HG02840 (cell line): ENCODE measurements around the gene LMLN.
"Not testable (repeated sequence)": the region's sequence is repeated elsewhere in the genome, so short reads cannot be mapped to it uniquely, and the experiment has no call there.

ENCODE experiments used
- ATAC-seq: cut with Tn5 transposase; IDR thresholded peaks from one replicate; pipeline ENCODE4 v1.9.1; 2021; ENCODE audit warnings: mild to moderate bottlenecking, moderate library complexity, moderate number of reproducible peaks; ENCODE audit not compliant: unreplicated experiment, low FRiP score

The LMLN gene

DNA sequence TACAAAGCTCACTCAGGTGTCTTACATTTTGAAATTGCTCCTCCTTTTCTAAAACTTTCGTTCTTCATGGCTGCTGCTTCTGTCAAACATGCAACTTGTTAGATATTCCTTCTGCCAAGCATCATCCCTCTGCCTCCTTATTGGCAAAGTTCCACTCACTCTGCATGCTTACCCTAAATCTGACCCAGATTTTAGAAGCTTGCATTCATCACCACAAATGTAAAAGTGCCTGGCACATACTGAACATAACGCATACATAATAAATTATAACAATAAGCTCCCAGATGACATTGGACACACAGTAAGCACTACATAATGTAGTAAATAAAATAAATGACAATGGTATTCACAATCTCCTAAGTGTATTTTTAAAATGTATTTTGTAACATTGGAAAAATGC is 107.4 kb downstream of the LMLN start:
- no peak for ATAC-seq

DNA sequence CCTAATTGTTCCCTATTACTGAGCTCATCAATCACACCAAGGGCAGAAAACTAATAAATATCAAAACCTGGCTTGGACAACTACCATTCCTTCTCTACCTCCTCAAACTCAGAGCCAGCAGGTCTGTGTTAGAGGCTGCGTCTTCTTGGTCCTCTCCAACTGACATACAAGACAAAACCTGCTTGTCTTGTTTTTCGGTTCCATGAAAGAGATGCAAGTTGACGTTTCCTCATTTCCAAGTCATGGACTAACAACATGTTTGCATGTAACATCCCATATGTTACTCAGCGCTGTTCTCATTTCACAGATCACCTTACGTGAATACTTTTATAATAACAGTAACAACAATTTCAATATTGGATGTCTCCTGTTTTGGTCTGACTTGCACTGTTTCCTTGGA is 110.9 kb downstream of the LMLN start:
- ATAC-seq, result no peak

DNA sequence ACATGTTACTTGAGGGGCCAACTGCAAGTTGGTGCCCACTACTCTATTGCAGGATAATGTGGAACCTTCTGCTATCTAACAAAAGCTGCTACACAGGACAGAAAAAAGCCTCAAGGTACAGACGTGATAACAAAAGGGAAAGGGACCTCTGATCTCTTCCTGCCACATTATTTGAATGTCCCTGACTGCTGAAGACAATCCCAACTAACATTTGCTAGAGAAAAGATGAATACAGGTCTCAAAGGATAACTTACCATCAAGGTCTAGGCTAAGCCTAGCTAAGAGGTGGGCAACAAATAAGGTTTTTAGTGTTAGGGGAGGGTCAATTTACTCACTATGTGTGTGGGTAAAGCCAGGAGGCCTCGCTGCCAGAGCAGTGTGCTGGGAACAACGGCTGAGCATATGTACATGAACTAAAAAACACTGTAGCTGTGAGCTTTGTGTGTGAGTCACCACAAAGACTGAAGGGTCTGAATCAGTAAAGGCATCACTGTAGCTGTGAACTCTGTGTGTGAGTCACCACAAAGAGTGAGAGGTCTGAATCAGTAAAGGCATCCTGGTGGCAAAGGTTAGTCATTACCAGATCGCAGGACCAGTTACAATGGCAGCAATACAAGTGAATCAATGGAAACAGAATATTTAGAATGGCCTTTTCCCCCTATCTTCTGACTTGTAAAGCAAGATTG is 111.7 kb downstream of the LMLN start:
- no peak for ATAC-seq

DNA sequence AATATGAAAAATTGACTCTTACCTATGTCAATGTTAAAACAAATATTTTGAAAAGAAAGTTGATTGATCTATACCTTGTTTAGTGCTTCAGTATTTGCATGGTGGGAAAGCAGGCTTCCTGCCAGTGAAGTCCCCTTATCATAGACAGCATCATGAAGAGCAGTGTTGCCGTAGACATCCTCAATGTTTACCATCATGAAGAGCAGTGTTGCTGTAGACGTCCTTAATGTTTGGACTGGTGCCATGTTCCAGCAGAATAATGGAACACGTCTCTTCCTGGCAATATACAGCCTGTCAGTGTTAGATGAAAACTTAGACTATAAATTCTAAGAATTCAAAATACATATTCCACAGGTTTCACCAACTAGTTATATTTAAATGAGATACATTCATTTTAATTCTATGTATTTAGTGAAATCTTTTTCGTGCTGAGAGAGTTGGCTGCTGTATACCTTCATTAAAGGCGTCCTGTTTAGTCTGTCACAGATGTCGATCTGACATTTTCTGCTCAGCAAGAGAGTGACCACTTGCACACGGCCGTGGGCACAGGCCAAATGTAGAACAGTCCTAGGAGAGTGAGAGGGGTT is 116.8 kb downstream of the LMLN start:
- ATAC-seq, result no peak

DNA sequence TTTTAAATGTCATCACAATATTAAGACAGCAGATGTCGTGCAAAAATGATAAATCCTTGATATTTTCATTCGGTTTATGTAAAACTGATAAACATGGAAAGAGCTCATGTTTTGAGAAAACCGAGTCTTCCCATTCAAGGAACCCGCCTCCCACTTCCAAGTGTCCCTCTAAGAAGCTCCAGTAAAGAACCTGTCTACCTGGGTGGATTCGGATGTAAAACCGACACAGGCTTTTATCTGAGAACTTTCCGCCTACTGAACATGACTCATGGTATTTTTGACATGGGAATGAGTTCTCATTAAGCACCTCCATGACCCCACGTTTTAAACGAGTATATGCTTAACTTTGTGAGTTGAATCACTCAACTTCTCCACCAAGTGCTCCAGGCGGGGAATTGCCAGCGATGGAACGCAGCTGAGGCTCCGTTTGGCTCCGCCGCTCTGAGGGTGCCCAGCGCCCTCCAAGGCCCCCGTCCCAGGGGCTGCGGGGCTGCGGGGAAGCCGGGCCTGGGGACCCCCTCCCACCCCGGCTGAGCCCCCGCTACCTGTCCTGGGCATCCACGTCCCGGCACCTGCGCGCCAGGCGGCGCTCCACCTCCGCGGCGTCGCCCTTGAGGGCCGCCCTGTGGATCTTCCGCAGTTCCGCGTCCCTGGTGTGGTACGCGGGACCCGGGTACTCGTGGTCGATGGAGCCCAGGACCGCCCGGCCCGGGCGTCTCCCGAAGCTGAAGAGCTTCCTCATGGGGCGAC is 119.9 kb downstream of the LMLN start:
- no peak for ATAC-seq

DNA sequence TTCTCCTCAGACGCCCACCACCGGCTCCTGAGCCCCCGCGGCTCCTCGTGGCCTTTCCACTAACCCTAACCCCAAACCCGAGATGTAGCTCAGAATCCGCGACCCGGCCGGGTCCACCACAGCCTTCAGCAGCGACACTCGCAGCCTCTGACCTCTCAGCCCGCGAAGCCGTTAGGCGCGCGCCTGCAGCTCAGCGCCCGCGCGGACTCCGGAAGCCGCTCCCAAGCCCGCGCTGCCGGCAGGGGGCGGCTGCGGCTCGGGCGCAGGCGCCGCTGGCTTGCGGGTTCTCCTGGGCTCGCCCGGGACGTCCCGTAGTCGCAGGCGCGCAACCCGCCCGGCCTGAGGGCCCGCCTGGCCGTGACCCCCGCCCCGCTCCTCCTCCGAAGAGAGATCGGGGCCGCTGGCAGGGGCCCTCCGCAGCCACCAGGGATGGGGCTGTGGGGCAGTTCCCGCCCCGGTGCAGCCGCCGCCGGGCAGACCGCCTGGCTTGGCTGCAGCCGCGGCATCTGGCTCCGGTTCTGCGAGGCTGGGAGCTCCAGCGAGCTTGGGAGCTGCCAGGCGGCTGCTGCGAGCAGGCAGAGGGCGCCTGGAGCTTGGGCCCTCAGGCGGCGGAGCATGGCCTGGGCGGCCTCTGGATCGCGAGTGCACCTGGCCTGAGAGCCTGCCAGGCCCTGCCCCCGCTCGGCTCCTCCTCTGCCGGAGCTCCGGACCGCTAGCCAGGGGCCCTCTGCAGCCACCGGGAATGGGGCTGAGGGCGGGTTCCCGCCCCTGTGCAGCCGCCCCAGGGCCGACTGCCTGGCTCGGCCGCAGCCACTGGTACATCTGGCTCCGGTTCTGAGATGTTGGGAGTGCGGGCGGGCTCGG is 120.7 kb downstream of the LMLN start:
- no peak for ATAC-seq

DNA sequence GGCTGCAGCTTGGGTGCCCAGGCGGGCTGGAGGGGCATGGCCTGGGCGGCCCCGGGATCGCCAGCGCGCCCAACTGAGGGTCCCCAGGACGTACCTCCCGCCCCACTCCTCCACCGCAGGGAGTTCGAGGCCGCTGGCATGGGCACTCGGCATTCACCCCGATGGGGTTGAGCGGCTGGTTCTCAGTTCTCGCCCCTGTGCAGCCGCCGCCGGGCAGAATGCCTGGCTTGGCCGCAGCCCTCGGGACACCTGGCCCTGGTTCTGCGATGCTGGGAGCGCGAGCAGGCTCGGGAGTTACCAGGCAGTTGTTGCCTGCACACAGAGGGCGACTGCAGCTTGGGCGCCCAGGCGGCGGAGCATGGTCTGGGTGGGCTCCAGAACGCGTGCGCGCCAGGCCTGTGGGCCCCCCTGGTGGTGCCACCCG is 121.4 kb downstream of the LMLN start:
- no peak for ATAC-seq

DNA sequence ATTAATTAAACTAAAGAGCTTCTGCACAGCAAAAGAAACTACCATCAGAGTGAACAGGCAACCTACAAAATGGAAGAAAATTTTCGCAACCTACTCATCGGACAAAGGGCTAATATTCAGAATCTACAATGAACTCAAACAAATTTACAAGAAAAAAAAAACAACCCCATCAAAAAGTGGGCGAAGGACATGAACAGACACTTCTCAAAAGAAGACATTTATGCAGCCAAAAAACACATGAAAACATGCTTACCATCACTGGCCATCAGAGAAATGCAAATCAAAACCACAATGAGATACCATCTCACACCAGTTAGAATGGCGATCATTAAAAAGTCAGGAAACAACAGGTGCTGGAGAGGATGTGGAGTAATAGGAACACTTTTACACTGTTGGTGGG is 122.2 kb downstream of the LMLN start:
- ATAC-seq, result not testable (repeated sequence)

DNA sequence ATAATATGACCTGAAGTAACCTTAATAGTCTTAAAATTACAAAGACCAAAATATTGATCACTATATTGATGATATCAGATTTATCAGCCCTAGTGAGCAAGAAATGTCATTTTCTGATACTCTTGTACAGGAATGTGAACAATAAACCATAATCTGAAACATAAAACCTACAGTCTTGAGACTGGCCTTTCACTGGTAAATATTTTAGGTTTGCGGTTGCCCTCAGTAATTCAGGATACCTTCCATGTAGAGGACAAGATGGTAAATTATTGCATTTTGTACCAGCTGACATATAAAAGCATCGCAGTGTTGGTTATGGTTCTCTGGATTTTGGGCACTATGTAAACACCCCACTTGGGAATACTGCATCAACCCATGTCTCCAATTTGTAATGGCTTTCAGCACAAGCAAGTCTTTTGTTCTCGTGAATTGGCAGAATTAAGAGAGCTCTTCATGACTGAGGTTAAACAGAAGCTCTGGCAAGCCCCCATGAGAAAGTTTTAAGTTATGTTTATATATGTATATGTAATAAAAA is 128.5 kb downstream of the LMLN start:
- ATAC-seq, result no peak

DNA sequence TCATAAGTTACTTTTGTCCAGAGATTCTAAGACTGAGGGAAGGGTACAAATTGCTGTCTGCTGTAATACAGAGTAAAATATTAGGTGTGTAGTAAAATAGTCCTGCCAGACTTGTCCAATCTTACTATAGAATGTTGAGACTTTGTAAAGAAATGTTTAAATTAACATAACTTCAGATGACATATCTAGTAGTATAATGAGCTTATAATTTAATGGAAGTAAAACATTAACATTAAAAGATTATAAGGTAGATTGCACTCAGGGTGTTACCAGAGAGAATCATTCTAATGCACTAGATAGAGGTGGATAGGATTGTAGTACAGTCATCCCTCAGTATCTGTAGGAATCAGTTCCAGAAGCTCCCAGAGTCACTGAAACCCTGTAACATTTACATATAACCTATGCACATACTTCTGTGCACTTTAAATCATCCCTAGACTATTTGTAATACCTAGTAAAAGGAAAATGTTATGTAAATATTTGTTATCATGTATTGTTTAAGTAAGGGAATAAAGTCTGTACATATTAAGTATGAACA is 130.8 kb downstream of the LMLN start:
- no peak for ATAC-seq

DNA sequence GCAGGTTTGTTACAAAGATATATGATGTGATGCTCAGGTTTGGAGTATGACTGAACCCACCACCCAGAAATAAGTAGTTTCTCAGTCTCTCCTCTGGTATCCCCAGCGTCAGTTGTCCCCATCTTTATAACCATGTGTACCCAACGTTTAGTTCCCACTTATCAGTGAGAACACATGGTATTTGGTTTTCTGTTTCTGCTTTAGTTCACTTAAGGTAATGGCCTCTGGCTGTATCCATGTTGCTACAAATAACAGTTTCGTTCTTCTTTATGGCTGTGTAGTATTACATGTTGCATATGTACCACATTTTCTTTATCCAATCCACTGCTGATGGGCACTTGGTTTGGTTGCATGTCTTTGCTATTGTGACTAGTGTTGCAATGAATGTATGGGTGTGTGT is 132.3 kb downstream of the LMLN start:
- no peak for ATAC-seq

DNA sequence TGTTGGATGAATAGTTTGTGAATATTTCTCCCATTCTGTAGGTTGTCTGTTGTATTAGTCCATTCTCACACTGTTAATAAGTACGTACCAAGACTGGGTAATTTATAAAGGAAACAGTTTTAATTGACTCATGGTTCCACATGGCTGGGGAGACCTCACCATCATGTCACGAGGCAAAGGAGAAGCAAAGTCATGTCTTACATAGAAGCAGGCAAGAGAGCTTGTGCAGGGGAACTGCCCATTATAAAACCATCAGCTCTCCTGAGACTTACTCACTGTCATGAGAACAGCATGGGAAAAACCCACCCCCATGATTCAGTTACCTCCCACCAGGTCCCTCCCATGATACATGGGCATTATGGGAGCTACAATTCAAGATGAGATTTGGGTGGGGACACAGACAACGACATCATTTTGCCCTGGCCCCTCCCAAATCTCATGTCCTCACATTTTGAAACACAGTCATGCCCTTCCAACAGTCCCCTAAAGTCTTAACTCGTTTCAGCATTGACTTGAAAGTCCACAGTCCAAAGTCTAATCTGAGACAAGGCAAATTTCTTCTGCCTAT is 133.2 kb downstream of the LMLN start:
- no peak for ATAC-seq
